ENCODE measurements around the gene MYO10. TPM values are rescaled to one million over a fixed set of nuclear protein-coding genes. Genes with fewer than 3 reads are reported as not detected.
A peak's percentile ranks its signal among the peaks of the same experiment; 100 is the strongest.

MYO10 gene
- total and polyA plus RNA-seq, 3 donors from 2014 or later = 37.8 to 102 (median 99.8) TPM

- Histone ChIP-seq H3K27ac (no peak overlapping the region), H3K27me3 (no peaks in the 10 kb centered on the region), H3K9me3 (no peaks in the 10 kb centered on the region), H3K4me1 (no peaks in the 10 kb centered on the region), H3K36me3 (ENCODE audit: low read depth, missing control alignments) (no peaks in the 10 kb centered on the region), H3K4me3 (no peak overlapping the region)
- DNase-seq = no peak
- TF ChIP-seq CTCF (IDR thresholded peaks at IDR 0.05) = no peak
- no peak for TF ChIP-seq POLR2A (IDR thresholded peaks at IDR 0.05)
- intact Hi-C loops (cut with DNase I; ENCODE audit: low total_unique reads) = no loop called here
- WGBS, 2 donors = 74 to 77% methylated on average over 8 of the region's 8 CpGs
These were observed 236.0 kb downstream of the MYO10 start for GRCh38 chr5:16700081-16700480.

- no peak for TF ChIP-seq POLR2A (IDR thresholded peaks at IDR 0.05)
- TF ChIP-seq CTCF (IDR thresholded peaks at IDR 0.05) = no peak
- Histone ChIP-seq H3K36me3 (ENCODE audit: low read depth, missing control alignments) (no peaks in the 10 kb centered on the region), H3K4me3 (no peak overlapping the region), H3K9me3 (no peaks in the 10 kb centered on the region), H3K4me1 (no peaks in the 10 kb centered on the region), H3K27me3 (no peaks in the 10 kb centered on the region), H3K27ac (no peak overlapping the region)
- no peak for DNase-seq
- intact Hi-C loops (cut with DNase I; ENCODE audit: low total_unique reads) = no loop called here
- WGBS, 2 donors = 64 to 66% methylated on average over 4 of the region's 4 CpGs
These were observed 240.3 kb downstream of the MYO10 start for GRCh38 chr5:16695779-16696178.

GRCh38 chr5:16693879-16694278 is 242.2 kb downstream of the MYO10 start:
- TF ChIP-seq CTCF (IDR thresholded peaks at IDR 0.05) (no peak), POLR2A (IDR thresholded peaks at IDR 0.05) (no peak)
- Histone ChIP-seq H3K9me3 (no peaks in the 10 kb centered on the region), H3K36me3 (ENCODE audit: low read depth, missing control alignments) (no peaks in the 10 kb centered on the region), H3K4me3 (no peak overlapping the region), H3K27ac (no peak overlapping the region), H3K4me1 (no peaks in the 10 kb centered on the region), H3K27me3 (no peaks in the 10 kb centered on the region)
- WGBS, 2 donors = 75 to 80% methylated on average over 2 of the region's 2 CpGs
- DNase-seq = no peak
- intact Hi-C loops (cut with DNase I; ENCODE audit: low total_unique reads) = no loop called here

- no peak overlapping the region for H3K27ac ChIP-seq
- no peak overlapping the region for H3K4me3 ChIP-seq
- H3K9me3 ChIP-seq = no peaks in the 10 kb centered on the region
- no peaks in the 10 kb centered on the region for H3K4me1 ChIP-seq
- TF ChIP-seq POLR2A (IDR thresholded peaks at IDR 0.05) = no peak
- no peak for TF ChIP-seq CTCF (IDR thresholded peaks at IDR 0.05)
- no peaks in the 10 kb centered on the region for H3K36me3 ChIP-seq (ENCODE audit: low read depth, missing control alignments)
- H3K27me3 ChIP-seq = no peaks in the 10 kb centered on the region
- no peak for DNase-seq
- intact Hi-C loops (cut with DNase I; ENCODE audit: low total_unique reads) = no loop called here
- WGBS, 2 donors = 89 to 91% methylated on average over 3 of the region's 3 CpGs
These were observed 244.4 kb downstream of the MYO10 start for GRCh38 chr5:16691731-16692130.

- intact Hi-C loops (cut with DNase I; ENCODE audit: low total_unique reads) = no loop called here
- Histone ChIP-seq H3K36me3 (ENCODE audit: low read depth, missing control alignments) (no peaks in the 10 kb centered on the region), H3K27ac (no peak overlapping the region), H3K9me3 (no peaks in the 10 kb centered on the region), H3K4me3 (no peak overlapping the region), H3K4me1 (no peaks in the 10 kb centered on the region), H3K27me3 (no peaks in the 10 kb centered on the region)
- peak; percentile 15 to 55 (median 48) for TF ChIP-seq CTCF (IDR thresholded peaks at IDR 0.05)
- no peak for TF ChIP-seq POLR2A (IDR thresholded peaks at IDR 0.05)
- peak; percentile 53 for DNase-seq
- WGBS, 2 donors = 71 to 73% methylated on average over 7 of the region's 7 CpGs
These were observed 245.7 kb downstream of the MYO10 start for GRCh38 chr5:16690243-16690852.
